HG03097 (cell line): ENCODE measurements around the gene ABCC4.

ENCODE experiments used
- ATAC-seq: cut with Tn5 transposase; IDR thresholded peaks from one replicate; pipeline ENCODE4 v1.9.1; 2021; ENCODE audit not compliant: unreplicated experiment, low FRiP score

The ABCC4 gene

DNA sequence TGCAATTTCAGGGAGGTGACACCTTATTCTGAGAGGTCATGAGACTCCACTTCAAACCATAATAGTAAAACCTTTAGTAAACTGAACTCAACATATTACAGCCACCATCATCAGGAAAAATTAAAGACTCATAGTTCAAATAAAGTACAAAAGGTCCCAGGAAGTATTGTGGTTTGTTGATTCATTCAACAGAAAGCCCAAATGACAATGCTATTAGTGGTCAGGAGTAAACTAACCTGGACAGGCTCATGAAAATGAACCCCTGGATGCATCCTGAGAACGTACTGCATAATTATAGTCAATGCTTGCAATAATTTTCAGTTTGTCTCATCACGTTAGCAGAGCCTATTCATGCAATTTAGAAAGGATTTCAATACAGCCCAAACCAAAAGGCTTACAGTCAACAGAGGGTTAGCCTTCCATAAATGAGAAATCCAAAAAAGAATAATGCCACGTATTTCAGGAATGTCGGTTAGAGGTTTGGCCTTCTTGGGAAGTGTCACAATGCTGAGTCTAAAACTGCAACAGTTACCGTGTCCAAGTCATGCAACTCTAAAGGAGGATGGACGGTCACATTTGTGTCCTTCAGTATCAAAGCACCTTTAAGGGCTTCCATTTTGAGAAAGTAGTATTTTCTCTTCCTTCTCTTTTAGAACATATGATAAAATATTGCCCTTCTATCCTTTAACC lies 280.8 kb downstream of the ABCC4 start:
- ATAC-seq = no peak

DNA sequence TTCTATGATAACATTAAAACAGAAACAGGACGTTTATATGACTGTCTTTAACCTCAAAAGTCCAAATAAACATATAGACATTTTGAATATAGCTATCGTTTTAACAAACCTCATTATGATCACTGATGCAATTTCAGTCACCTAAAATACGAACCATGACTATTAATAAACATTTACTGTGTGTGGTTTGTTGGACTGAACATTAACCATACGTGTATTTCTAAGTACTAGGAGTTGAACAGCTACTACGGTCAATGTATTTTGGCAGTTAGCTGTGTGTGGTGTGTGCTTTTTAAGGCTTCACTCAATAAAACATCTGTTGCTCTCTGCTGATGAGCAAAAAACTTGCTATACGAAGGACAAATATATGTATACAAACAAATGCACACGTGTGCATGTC lies 281.4 kb downstream of the ABCC4 start:
- no peak for ATAC-seq

DNA sequence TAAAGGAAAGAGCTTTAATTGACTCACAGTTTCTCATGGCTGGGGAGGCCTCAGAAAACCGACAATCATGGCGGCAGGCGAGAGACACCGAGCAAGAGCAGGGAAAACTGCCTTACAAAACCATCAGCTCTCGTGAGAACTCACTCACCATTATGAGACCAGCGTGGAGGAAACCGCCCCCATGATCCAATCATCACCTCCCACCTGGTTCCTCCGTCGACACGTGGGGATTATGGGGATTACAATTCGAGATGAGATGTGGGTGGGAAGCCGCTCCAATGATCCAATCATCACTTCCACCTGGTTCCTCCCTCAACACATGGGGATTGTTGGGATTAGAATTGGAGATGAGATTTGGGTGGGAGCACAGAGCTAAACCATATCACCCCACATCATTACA lies 293.9 kb downstream of the ABCC4 start:
- no peak for ATAC-seq

DNA sequence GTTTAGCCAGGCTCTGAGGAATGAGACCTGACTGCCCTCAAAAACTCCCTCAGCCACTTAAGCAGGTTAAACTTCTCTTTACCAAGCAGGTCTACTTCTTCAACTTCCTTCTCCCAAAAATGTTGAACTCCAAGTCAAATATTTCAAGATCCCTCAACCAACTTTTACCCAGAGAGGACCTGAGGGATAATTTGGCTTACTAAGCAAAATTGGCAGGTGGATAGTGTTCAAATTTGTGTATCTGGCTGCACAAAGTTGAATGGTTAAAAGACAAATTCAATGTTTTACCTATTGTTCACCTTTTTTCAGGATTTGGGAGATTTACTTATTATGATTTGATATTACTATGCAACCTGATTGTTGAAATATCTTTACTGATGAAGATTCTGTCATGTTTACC lies 296.0 kb downstream of the ABCC4 start:
- no peak for ATAC-seq

DNA sequence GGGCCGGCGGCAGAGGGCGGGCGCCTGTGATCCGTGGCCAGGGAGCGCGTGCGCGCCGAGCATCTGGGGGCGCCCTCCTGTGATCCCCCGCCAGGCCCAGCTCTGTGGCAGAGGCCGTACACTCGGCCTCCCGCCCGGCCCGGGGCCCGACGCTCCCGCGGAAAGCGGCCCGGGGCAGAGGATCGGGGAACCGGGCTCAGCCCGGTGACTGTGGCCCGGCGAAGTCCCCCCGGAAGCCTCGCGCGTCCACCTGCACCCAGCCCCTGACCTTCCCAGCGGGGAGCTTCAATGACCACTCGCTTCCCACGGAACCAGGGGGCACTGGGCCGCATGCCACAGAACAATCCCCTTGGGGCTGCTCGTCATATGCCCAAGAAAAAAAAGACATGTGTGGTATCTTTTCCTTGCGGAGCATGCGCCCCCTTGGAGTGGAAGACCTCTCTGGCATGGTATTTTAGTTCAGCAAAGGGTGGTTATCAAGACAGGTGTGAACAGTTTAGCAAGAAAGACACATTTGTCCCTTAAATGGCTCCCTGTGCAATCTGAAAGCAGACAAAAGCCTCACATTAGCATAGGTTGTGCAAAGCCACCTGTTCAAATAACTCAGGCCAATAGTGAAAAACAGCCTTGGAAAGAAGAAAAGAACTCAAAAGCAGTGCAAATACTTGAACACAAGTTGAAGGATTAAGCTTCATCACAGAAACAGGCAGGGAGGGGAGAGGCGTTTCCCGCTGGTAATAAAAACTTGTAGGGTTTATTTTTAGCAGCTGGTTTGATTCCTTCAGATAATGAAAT lies 298.0 kb downstream of the ABCC4 start:
- no peak for ATAC-seq

DNA sequence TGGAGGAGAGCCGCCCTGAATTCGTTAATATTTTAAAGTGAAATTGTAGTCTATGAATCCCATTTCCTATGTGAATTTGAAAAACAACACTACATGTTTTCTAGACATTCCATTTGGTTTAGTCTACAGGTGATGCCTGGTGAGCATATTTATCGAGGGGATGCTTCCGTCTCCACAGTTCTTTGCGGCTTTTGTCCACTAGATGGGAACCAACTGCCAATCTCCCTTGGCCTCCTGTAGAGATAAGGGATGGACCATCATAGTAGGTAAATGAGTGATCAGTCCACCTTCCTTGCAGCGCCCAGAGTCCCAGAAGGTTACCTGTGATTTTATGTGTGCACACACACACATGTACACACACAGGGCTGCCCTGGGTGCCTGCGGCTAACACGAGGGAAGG lies 299.1 kb downstream of the ABCC4 start:
- ATAC-seq = no peak

DNA sequence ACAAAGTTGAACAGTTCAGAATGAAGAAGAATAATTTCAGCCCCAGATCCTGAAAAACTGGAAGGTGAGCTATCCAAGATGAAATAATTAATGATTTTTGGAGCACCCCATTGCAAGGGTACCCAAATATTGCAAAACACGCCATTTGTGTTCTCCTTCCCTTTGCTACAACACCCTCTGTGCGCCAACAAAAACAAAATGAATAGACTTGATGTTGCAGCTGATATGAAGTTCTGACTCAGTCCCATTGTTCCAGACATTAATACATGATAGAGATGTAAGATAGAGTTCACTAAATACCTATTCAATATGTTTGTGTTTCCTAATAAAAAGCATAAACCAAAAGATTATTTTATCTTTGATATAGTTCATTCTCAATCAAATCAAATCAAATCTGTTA lies 301.4 kb downstream of the ABCC4 start:
- ATAC-seq = no peak

DNA sequence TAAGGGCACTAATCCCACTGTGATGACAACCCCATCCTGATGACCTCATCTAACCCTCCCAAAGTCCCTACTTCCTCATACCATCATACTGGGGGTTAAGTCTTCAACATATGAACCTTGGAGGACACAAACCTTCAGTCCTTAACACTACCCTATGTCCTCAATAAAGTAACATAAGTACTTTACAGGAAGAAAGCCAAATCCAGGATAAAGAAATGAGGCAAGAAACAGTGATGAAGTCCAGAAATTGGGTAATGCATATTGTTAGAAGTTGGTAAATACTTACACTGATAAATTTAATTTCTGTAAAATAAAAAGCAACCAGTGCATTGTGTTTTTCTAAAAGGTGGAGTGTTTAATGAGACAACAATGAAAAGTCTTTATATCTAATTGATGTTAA lies 304.1 kb downstream of the ABCC4 start:
- no peak for ATAC-seq

DNA sequence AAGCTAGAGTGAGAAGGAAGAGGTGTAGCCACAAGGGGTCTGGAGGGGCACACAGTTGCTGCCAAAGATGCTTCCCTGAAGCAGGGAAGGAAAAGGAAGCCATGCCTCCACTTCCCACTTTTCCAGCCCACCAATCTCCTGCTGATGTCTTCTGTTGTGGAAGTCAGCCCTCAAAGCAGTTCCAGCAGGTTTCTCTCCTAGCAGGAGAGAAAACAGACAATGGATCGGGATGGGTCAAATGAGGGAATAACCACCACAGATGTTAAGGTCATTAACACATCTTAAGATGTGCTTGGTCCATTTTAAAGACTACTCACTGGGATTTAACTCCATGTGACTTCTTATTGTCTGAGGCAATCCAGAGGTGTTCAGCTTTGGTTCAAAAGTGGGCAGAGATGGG lies 304.8 kb downstream of the ABCC4 start:
- no peak for ATAC-seq

DNA sequence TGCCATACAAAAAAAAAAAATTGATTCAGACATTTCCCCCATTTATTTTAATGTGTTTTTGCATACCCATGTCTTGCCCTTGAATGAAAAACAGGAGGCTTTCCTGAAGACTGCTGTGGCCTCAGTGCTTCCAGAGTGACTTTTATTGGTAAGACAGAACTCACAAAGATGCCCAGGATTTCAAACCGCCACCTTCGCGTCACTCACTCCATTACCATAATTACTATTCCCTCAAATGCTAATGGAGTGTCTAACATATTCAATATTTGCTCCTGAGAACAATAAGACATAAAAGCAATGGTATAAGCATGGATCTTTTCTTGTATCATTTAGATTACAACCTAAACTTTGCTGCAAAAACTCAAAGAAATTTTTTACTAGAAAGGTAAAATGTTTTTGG lies 306.7 kb downstream of the ABCC4 start:
- ATAC-seq = no peak

DNA sequence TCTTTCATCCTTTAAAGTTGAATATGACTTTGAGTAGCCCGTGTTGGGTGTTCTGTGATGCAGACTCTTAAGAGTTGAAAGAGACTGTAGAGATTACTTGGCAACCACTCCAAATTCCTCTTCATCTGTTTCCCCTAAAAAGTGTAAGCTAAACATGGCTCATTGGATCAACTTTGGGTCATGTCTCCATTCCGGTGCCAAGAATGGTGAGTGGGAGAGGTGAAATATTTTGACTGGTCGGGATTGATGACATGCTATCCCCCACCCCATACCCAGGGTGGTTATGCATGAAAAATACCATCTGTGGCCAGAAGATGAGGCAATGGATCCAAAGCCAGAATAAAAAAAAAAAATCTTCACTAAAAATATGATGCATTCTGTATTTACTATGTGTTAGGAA lies 307.6 kb downstream of the ABCC4 start:
- no peak for ATAC-seq

DNA sequence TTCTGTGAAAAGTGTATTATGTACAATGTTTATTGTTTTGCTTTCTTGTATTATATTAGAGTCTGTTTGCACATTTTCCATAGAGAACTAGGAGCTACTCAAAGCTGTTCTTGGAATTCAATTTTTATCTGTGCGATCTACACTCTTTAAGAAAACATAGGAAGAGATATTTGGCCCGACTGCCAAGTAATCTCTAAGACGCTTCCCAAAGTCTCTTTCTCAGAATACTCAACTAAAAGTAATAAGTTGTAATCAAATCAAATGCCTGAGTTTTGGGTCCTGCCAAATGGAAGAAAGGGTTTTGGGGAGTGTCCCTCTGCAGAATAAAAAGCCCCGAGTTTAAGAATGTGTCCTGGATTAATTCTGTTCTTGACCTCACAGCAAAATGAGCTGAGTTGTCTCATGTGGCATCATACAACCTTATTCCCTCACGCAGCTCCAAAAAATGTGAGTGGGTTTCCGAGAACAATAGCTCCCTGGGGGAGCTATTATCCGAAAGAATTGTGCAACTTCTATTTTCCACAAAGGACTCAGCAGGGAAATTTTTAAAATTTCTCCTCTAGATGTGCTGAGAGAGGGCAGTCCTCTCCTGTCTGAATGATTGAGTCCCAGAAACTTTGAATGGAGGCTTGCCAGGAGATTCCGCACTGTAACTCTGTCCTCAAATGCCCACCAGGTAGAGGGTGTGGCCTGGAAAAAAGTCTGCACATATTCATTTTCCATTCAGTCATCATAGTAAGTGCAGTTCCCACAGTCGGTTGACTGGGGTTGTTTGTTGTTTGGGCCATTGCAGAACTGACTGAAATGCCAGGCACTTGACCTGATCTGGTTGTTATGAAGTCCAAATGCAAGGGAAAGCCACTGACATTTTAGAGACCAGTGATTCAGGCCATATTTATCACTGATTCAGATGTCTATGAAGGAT lies 309.0 kb downstream of the ABCC4 start:
- ATAC-seq = no peak

DNA sequence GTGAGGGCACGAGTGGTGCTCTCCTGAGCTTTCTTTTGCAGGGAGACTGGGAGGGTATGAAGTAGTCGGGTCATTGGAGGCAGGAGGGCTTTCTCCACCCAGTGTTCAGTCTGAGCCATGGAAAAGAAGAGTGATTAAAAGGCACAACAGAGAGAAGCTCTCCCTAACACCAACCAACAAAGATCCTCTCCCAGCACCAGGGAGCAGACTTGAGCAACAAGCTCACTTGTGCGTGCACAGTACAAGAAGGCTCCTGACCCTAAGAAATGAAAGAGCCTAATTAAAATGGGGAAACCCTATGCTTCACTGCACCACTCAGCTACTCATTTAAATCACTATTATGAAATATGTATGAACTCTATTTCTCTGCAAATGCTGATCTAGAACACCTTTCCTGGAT lies 312.6 kb downstream of the ABCC4 start:
- no peak for ATAC-seq

DNA sequence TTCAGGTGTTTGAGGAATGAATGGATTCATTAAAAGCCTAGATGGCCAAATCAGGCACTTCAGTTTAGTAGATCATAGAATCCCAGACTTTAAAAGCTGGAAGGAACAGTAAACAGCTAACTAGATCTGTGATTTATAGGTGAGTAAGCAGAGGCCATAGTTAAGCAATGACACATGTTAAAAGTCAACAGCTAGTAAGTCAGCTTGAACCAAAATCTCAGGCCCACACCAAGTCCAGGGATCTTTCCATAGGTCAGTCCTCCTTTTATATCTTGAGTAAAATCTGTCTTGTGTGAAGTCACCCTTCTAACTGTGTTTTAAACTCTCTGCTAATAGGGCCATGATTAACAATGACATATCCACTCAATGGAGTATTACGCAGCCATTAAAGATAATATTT lies 313.4 kb downstream of the ABCC4 start:
- ATAC-seq = no peak

DNA sequence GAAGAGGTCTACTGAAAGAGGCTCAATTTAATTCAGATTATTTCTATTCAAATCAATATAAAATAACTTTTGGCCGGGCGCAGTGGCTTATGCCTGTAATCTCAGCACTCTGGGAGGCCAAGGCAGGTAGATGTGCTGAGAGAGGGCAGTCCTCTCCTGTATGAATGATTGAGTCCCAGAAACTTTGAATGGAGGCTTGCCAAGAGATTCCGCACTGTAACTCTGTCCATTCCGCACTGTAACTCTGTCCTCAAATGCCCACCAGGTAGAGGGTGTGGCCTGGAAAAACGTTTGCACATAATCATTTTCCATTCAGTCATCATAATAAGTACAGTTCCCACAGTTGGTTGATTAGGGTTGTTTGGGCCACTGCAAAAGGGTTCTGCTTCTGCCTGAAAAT lies 314.2 kb downstream of the ABCC4 start:
- ATAC-seq = no peak

DNA sequence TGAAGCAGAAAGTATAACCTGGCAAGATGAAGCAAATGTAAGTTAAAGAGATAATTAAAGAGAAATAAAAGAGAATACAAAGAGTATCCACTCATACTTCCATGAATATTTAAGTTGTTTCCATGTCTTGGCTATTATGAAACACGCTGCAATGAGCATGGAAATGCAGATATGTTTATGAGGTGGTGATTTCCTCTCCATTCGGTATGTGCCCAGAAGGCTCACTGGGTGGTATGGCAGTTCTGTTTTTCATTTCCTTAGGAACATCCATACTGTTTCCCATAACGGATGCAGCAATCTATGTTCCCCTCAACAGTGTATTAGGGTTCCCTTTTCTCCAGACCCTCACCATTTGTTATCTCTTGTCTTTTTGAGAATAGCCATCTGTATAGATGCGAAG lies 316.3 kb downstream of the ABCC4 start:
- ATAC-seq = no peak

DNA sequence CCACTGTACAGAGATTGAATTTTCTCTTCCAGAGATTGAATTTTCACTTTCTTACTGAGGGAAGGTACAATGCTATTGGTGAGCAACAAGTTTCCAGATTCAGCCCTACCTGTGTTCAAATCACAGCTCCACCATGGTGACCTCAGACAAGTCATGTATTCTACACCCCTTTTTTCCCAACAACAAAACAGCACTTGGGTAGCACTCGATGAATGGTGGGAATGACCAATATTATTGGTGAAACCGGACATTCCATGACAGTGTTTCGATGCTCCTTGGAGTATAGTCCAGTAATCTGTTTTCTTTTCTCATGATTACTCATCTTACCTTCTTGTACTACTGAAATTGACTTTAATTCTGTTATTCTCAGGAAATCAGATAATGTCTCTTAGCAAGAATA lies 322.7 kb downstream of the ABCC4 start:
- no peak for ATAC-seq

DNA sequence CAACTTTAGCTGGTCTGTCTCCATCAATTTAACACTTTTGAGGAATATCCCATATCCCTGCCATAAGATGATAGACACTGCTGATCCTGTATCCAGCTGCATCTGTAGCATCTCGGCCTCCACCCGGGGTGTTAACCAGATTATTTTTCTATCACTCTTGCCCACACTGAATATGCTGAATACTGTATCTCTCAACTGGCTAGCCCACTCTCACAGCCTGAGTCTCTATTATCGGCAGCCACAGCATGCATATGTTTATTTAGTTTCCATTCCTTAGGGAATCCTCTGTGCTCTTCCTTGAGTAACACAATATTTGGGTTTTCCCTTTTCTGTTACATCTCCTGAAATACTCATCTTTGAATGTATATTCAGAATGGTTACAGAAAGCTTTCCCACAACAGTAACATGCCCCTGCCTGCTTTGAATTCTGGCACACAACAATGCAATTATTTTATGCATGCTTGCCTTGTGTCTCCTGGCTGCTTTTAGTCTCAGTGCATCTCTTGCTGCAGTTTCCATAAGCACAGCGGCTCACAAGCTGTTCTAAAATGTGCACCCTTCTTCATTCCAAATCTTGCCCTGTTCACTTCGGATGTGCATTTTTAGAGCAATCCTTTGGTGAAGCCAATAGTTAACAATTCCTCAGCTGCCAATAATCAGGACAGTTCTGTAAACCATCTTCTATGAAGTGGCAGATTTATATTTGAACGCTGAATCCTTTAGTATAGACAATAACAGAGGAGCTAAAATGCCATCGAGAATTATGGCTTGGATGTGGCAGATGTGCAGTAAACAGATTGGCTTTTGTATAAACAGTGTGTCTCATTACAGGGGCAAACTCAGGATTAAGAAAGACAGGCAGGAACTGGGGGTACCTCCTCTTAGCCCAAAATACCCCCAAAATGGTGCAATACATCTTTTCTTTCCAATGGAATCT lies 327.0 kb downstream of the ABCC4 start:
- ATAC-seq = no peak

DNA sequence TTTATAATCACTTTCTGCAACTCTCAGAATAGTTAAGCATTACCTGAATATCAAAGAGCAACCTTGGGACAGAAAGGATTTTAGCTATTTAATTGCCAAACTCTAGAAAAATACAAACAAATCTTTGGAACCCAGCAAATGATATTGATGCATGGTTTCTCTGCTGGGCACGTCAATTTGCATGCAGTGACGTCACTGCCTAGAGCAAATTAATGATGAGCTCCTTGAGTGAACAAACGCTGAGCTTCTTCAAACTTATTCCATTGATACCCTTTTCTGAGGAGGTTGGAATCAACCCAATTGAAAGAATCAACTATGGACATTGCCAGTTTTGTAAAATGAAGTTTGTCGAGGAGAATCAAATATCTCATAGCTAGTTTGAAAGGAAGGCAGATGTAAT lies 329.0 kb downstream of the ABCC4 start:
- no peak for ATAC-seq
